Activated CD8-positive, alpha-beta T cell treated with anti-CD3 and anti-CD28 coated beads for 36 hours (primary cell): Measurements from ENCODE around the gene FXYD2. TPM values are rescaled to one million over a fixed set of nuclear protein-coding genes. Genes with fewer than 3 reads are reported as not detected.

Experiments used
- ATAC-seq: fragments of 200-7000 bp; cut with Tn5 transposase; one replicate; pipeline ENCODE4 v1.10.0; 2021; ENCODE audit warnings: mild to moderate bottlenecking, moderate library complexity
- CTCF ChIA-PET: fragments of 350-600 bp; sonication (Branson Sonifier 250); formaldehyde crosslinking; loops from one replicate; lab custom pipeline; 2021; ENCODE audit warnings: antibody characterized with exemption; lab: Charles Lee
- POLR2A ChIA-PET: fragments of 350-600 bp; sonication (Branson Sonifier 250); formaldehyde crosslinking; loops from one replicate; lab custom pipeline; 2021; ENCODE audit warnings: antibody characterized with exemption; lab: Charles Lee
- DNase-seq: peaks from one replicate; pipeline ENCODE4 v3.0.0-alpha.2; 2020
- H3K27ac Mint-ChIP-seq: one replicate; pipeline ENCODE4 v1.8.0; 2021; ENCODE audit warnings: mild to moderate bottlenecking, mixed read lengths
- H3K27me3 Mint-ChIP-seq: one replicate; pipeline ENCODE4 v1.8.0; 2021; ENCODE audit warnings: mixed read lengths
- H3K36me3 Mint-ChIP-seq: one replicate; pipeline ENCODE4 v1.8.0; 2021; ENCODE audit warnings: low read depth, mixed read lengths
- H3K4me1 Mint-ChIP-seq: one replicate; pipeline ENCODE4 v1.8.0; 2021; ENCODE audit warnings: low read depth, mixed read lengths
- H3K4me3 Mint-ChIP-seq: one replicate; pipeline ENCODE4 v1.8.0; 2021; ENCODE audit warnings: mild to moderate bottlenecking, moderate library complexity, mixed read lengths
- H3K9me3 Mint-ChIP-seq: one replicate; pipeline ENCODE4 v1.8.0; 2021; ENCODE audit warnings: mixed read lengths
- intact Hi-C: fragments of 100-400 bp; cut with micrococcal nuclease; formaldehyde crosslinking; loops from one replicate; pipeline ENCODE4 v1.10.0; 2022
- total RNA-seq, 2 experiments: library from RNA; stranded (reverse); gene quantifications; one replicate each; pipeline ENCODE4 v1.2.3, GENCODE V29; 2021
- TF ChIP-seq, protein P1 (sequence below): fragments of 200-600 bp; IDR thresholded peaks from one replicate; pipeline ENCODE4 v1.8.0; 2022; ENCODE audit warnings: antibody characterized with exemption, mild to moderate bottlenecking

Gene FXYD2
- total RNA-seq, 2 experiments from 2014 or later, result 6.7 to 7.2 TPM

DNA sequence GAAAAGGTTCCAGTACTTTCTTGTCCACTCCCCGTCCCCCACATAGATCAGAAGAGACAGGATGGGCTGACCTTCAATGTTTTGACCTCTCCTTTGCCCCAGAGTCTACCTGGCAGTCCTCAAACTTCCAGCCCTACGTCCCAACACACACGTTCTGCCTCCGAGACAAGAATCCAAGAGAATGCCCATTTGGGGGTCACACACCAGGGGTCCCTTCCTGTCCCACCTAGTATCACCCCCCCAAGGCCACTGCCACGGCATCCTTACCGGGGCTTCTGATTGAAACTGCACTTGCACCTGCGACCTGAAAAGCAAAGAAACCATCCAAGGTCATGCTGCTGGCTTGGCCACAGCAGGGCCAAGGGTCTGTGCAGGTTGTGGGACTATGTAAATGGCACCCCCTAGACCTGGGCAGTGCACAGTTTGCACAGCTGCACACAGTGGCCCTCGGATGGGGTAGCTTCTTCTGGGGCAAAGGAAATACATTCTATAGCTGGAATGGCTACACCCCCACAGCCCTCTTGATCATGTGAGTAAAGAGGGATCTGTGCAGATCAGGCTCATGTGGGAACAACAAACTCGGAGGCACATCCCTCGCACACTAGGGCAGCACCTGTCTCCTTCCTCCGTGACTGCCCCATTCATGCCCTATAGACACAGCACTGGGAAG lies 16.5 kb upstream of the FXYD2 start:
- H3K36me3 Mint-ChIP-seq, result no peaks in the 10 kb centered on the region
- CTCF ChIA-PET, result interaction anchor here (1.0 to 10.2 kb wide), 5 partner anchors 9 to 212 kb away, joined by 3 to 205 read pairs (median 32); no protein-coding TSS in a partner anchor
- H3K27ac Mint-ChIP-seq, result no peak overlapping the region
- TF ChIP-seq, protein P1, sequence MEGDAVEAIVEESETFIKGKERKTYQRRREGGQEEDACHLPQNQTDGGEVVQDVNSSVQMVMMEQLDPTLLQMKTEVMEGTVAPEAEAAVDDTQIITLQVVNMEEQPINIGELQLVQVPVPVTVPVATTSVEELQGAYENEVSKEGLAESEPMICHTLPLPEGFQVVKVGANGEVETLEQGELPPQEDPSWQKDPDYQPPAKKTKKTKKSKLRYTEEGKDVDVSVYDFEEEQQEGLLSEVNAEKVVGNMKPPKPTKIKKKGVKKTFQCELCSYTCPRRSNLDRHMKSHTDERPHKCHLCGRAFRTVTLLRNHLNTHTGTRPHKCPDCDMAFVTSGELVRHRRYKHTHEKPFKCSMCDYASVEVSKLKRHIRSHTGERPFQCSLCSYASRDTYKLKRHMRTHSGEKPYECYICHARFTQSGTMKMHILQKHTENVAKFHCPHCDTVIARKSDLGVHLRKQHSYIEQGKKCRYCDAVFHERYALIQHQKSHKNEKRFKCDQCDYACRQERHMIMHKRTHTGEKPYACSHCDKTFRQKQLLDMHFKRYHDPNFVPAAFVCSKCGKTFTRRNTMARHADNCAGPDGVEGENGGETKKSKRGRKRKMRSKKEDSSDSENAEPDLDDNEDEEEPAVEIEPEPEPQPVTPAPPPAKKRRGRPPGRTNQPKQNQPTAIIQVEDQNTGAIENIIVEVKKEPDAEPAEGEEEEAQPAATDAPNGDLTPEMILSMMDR, result no peak
- H3K4me1 Mint-ChIP-seq, result peaks cover 8% of the 10 kb centered on the region
- no peak overlapping the region for H3K4me3 Mint-ChIP-seq
- peaks cover 1% of the 10 kb centered on the region for H3K27me3 Mint-ChIP-seq
- DNase-seq, result no peak
- POLR2A ChIA-PET, result interaction anchor here (0.6 to 0.8 kb wide), 2 partner anchors 82 to 169 kb away, joined by 3 read pairs; no protein-coding TSS in a partner anchor
- no peak for ATAC-seq
- intact Hi-C loops, result no loop called here
- H3K9me3 Mint-ChIP-seq, result no peaks in the 10 kb centered on the region

DNA sequence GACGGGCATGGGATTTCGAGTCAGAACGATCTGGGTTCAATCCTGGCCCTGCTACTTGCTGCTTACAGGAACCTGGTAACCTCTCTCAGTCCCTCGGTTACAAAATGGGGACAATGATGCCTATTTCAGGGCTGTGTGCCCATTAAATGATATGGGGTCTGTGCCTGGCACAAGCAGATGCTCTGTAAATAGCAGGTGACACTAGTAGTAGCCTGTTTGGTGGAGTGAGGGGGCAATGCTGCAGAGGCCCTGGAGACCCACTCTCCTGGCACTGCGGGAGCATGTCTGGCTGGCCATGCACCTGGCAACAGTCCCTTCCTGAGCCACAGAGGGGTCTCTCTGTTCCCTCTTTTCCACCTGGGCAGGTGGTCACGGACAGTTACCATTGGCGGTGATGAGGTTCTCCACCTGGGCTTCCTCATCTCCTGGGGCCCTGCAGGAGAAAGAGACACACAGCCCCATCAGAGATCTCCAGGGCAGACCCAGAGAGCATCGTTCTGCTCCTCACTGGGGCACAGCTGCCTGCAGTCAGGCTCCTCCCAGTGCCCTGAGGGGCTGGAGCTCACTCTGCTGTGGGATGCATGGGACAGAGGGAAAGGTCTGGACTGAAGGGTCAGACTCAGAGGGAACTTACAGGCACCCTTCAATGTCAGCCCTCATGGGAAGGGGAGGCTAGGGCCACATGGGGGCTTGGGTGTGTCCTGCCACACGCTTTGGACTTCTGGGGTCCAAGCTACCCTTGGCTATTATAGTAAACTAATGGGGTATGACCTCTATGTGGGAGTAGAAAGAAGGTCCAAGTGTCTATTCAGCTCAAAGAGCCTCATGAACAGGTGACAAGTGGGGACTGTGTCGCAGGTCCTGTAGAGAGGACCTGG lies 15.6 kb upstream of the FXYD2 start:
- intact Hi-C loops, result no loop called here
- Mint-ChIP-seq H3K36me3 (no peaks in the 10 kb centered on the region), H3K27me3 (peaks cover 1% of the 10 kb centered on the region), H3K27ac (no peak overlapping the region), H3K4me1 (peaks cover 8% of the 10 kb centered on the region), H3K4me3 (no peak overlapping the region), H3K9me3 (no peaks in the 10 kb centered on the region)
- POLR2A ChIA-PET, result interaction anchor here (0.6 to 0.8 kb wide), 2 partner anchors 83 to 170 kb away, joined by 3 read pairs; no protein-coding TSS in a partner anchor
- ATAC-seq, result no peak
- TF ChIP-seq, protein P1, result no peak
- CTCF ChIA-PET, result interaction anchor here (1.0 to 10.2 kb wide), 3 partner anchors 9 to 213 kb away, joined by 3 to 205 read pairs (median 118); no protein-coding TSS in a partner anchor
- no peak for DNase-seq

DNA sequence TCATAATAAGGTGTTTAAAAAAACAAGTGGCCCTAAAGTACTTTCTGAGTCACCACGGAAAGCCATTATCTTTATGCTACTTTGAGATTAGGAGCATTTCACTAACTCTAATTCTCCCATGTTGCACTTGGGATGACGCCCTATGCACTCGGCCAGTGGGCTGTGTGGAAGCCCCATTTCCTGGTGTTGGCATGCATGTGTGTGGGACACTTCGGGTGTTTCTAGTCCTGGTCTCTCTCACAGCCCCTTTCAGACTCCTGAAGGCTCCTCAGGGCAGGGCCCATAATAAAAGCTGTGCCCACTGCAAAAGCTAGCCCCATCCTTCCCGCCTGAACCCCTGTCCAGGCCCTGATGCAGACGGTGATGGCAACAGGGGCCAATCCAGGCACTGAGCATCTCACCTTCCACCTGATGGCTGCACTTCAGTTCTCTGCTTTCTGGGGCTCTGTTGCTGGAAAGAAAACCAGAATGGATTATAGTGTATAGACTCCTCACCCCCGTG lies 14.9 kb upstream of the FXYD2 start:
- Mint-ChIP-seq H3K4me1 (peaks cover 8% of the 10 kb centered on the region), H3K27ac (no peak overlapping the region), H3K9me3 (no peaks in the 10 kb centered on the region), H3K4me3 (no peak overlapping the region), H3K36me3 (no peaks in the 10 kb centered on the region), H3K27me3 (peaks cover 1% of the 10 kb centered on the region)
- CTCF ChIA-PET, result interaction anchor here (0.9 to 10.2 kb wide), 2 partner anchors 10 to 105 kb away, joined by 3 to 205 read pairs; no protein-coding TSS in a partner anchor
- TF ChIP-seq, protein P1, result no peak
- DNase-seq (no peak), ATAC-seq (no peak)
- intact Hi-C loops, result no loop called here
- POLR2A ChIA-PET, result no interaction called here

DNA sequence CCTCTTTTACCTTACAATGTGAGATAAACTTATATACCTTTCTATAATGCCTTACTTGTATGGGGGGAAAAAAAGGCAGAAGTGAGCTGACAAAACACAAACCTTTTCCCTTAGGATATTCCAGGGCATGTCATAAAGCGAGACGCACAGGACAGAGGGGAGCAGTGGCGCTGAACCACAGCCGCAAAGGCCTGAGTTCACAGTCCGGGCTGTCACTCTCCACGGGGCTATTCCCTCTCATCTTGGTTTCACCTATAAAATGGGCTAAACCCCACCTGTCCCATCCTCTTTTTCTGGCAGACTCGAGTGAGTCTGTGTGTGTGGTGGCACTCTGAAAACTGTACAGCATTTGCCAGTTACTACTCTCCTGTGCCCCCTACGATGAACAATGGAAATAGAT lies 14.4 kb upstream of the FXYD2 start:
- Mint-ChIP-seq H3K9me3 (no peaks in the 10 kb centered on the region), H3K36me3 (no peaks in the 10 kb centered on the region), H3K4me3 (no peak overlapping the region), H3K27me3 (peaks cover 1% of the 10 kb centered on the region), H3K4me1 (peaks cover 8% of the 10 kb centered on the region), H3K27ac (no peak overlapping the region)
- TF ChIP-seq, protein P1, result no peak
- intact Hi-C loops, result no loop called here
- ATAC-seq (no peak), DNase-seq (no peak)
- ChIA-PET CTCF (interaction anchor here (0.9 to 10.2 kb wide), 2 partner anchors 11 to 106 kb away, joined by 3 to 205 read pairs; no protein-coding TSS in a partner anchor), POLR2A (no interaction called here)
